ENCODE data around the gene ERC2.
"Not testable (repeated sequence)": the region's sequence is repeated elsewhere in the genome, so short reads cannot be mapped to it uniquely, and the experiment has no call there.

Gene ERC2

GRCh38 chr3:56303487-56303886, 164.8 kb downstream of the ERC2 start:
- DNase-seq = no peak

GRCh38 chr3:56302417-56302816, 165.8 kb downstream of the ERC2 start:
- DNase-seq = no peak

- no peak for DNase-seq
These were observed 170.9 kb downstream of the ERC2 start for GRCh38 chr3:56297281-56297840.

GRCh38 chr3:56296361-56296760, 171.9 kb downstream of the ERC2 start:
- no peak for DNase-seq

GRCh38 chr3:56295161-56295560, 173.1 kb downstream of the ERC2 start:
- no peak for DNase-seq

- DNase-seq = no peak
These were observed 174.0 kb downstream of the ERC2 start for GRCh38 chr3:56294286-56294685.

GRCh38 chr3:56291953-56292352, 176.3 kb downstream of the ERC2 start:
- DNase-seq = no peak

- DNase-seq = no peak
These were observed 177.0 kb downstream of the ERC2 start for GRCh38 chr3:56291244-56291680.

GRCh38 chr3:56290374-56290773, 177.9 kb downstream of the ERC2 start:
- no peak for DNase-seq

GRCh38 chr3:56288258-56288657, 180.0 kb downstream of the ERC2 start:
- no peak for DNase-seq

GRCh38 chr3:56282341-56282740, 185.9 kb downstream of the ERC2 start:
- no peak for DNase-seq

- DNase-seq = no peak
These were observed 191.0 kb downstream of the ERC2 start for GRCh38 chr3:56277236-56277635.

GRCh38 chr3:56275120-56275519, 193.1 kb downstream of the ERC2 start:
- no peak for DNase-seq

GRCh38 chr3:56269755-56270535, 198.3 kb downstream of the ERC2 start:
- no peak for DNase-seq

GRCh38 chr3:56268616-56269383, 199.5 kb downstream of the ERC2 start:
- no peak for DNase-seq

- not testable (repeated sequence) for DNase-seq
These were observed 206.4 kb downstream of the ERC2 start for GRCh38 chr3:56261852-56262251.

- no peak for DNase-seq
These were observed 208.0 kb downstream of the ERC2 start for GRCh38 chr3:56260262-56260661.

GRCh38 chr3:56257826-56258225, 210.4 kb downstream of the ERC2 start:
- no peak for DNase-seq

- no peak for DNase-seq
These were observed 213.4 kb downstream of the ERC2 start for GRCh38 chr3:56254835-56255234.

GRCh38 chr3:56253941-56254665, 214.2 kb downstream of the ERC2 start:
- no peak for DNase-seq

- DNase-seq = peak; percentile 2
These were observed 216.8 kb downstream of the ERC2 start for GRCh38 chr3:56251343-56251945.

GRCh38 chr3:56248021-56248420, 220.2 kb downstream of the ERC2 start:
- DNase-seq = no peak

- DNase-seq = no peak
These were observed 230.0 kb downstream of the ERC2 start for GRCh38 chr3:56238299-56238698.
